AG09319 (cell line): ENCODE results near the gene UNC5B.

Experiments
- DNase-seq: peaks from one replicate; pipeline ENCODE4 v3.0.0-alpha.2; 2010; ENCODE audit warnings: low read depth; ENCODE audit errors: extremely low read depth
- TF ChIP-seq, protein P1 (sequence below): IDR thresholded peaks from 2 replicates; pipeline ENCODE4 v1.5.1; 2011; ENCODE audit warnings: low read depth, mild to moderate bottlenecking, inconsistent platforms, low read length, moderate library complexity

The UNC5B gene

GRCh38 chr10:71206911-71207310 lies 5.5 kb upstream of the UNC5B start:
- DNase-seq: no peak
- TF ChIP-seq, protein P1, sequence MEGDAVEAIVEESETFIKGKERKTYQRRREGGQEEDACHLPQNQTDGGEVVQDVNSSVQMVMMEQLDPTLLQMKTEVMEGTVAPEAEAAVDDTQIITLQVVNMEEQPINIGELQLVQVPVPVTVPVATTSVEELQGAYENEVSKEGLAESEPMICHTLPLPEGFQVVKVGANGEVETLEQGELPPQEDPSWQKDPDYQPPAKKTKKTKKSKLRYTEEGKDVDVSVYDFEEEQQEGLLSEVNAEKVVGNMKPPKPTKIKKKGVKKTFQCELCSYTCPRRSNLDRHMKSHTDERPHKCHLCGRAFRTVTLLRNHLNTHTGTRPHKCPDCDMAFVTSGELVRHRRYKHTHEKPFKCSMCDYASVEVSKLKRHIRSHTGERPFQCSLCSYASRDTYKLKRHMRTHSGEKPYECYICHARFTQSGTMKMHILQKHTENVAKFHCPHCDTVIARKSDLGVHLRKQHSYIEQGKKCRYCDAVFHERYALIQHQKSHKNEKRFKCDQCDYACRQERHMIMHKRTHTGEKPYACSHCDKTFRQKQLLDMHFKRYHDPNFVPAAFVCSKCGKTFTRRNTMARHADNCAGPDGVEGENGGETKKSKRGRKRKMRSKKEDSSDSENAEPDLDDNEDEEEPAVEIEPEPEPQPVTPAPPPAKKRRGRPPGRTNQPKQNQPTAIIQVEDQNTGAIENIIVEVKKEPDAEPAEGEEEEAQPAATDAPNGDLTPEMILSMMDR: no peak

DNA sequence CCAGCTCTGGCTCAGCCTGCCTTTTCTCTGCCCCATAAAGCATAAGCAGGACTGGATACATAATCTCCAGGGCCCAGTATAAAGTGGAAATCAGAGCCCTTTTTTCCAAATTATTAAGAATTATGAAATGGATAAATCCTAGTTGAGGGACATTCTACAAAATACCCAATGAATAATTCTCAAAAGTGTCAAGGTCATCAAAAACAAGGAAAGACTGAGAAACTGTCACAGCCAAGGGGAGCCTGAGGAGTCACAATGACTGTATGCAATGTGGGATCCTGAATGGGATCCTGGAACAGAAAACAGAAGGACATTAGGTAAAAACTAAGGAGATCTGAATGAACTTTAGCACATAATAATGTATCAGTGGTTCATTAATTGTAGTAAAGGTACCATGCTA lies 4.8 kb upstream of the UNC5B start:
- TF ChIP-seq, protein P1: no peak

DNA sequence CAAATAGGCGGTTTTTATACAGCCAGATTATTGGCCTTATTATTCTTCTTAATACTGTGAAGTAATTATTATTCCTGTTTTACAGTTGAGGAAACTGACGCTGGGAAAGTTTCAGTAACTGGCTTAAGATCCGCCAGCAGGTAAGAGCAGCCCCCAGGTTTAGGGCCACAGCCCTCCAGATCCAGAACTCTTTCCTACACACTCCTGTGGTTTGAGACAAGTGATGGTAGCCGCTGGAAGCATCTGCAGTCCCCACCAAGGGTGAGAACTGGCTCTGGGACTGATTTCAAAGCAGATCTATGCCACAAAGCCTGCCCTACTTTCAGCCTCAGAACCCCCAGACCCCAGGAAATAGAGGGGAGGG lies 3.0 kb upstream of the UNC5B start:
- no peak for DNase-seq
- TF ChIP-seq, protein P1: no peak

More for the DNA sequence above, 4.8 kb upstream of the UNC5B start:
- DNase-seq: no peak

- TF ChIP-seq, protein P1: no peak
- no peak for DNase-seq
Observed at GRCh38 chr10:71209731-71210541, 2.4 kb upstream of the UNC5B start.

DNA sequence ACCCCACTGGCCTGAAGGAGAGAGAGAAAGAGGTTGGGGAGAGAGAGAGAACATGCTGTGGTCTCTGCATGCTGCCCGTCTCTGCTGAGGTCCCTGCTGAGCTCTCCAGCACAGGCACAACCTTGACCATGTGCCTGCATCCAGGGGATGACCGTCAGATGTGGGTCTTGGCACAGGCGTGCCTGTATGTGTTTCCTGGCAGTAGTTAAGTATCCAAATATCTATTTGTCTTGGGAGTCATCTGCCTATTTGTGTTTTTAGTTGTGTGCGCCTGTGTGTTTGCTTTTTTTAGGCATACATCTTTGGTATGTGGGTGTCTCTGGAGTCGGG lies 1.9 kb upstream of the UNC5B start:
- no peak for DNase-seq
- TF ChIP-seq, protein P1: no peak

DNA sequence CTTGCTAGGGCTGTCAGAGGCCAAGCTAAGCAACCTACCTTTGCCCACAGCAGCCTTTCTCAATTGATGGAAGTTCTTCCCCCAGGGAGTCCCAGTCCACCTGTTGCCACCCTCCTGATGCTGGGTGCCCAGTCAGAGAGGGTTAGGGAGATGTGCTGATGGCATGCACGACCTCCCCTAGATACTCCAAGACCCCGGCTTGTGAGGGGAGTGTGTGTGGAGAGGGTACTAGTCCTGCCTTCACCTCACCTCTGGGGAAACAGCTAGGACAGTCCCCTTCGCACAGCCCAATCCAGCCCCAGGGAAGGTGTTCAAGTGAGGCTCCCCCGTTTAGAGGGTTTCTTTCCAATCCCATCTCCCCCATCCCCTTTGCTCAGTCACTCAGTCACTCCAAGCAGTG lies 1.3 kb upstream of the UNC5B start:
- DNase-seq: no peak
- TF ChIP-seq, protein P1: no peak

DNA sequence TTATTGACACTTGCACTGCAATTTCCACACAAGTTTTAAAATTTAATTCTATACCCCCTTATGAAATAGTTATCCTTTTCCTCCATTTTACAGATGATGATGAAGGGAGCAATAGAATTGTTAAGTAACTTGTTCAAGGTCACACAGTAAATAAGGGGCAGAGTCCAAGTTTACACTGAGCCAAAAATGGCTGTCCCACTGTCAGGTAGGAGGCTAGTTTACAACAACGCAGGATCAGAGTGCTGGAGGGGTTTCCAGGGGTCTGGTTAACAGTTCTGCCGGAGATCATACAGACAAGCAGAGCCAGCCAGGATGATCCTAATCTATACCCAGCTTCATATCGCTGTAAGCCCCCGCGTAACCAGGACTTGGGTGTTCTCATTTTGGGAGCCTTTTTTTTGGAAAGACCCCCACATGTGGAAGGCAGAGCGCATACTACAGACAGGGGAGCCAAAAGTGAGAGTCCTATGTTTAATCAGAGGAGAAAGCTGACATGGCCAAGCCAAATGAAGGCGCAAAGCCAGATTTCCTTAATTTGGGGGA lies 524 bp upstream of the UNC5B start:
- DNase-seq: no peak
- TF ChIP-seq, protein P1: no peak
